ENCODE results near the gene MYO1D.

Gene MYO1D

GRCh38 chr17:32625971-32626370, 251.0 kb downstream of the MYO1D start:
- DNase-seq (ENCODE audit: low spot score) = no peak

GRCh38 chr17:32623196-32623595, 253.7 kb downstream of the MYO1D start:
- DNase-seq (ENCODE audit: low spot score) = no peak

- no peak for DNase-seq (ENCODE audit: low spot score)
Measured at GRCh38 chr17:32622540-32622939, 254.4 kb downstream of the MYO1D start.

GRCh38 chr17:32621612-32622312, 255.2 kb downstream of the MYO1D start:
- DNase-seq (ENCODE audit: low spot score) = no peak

DNA sequence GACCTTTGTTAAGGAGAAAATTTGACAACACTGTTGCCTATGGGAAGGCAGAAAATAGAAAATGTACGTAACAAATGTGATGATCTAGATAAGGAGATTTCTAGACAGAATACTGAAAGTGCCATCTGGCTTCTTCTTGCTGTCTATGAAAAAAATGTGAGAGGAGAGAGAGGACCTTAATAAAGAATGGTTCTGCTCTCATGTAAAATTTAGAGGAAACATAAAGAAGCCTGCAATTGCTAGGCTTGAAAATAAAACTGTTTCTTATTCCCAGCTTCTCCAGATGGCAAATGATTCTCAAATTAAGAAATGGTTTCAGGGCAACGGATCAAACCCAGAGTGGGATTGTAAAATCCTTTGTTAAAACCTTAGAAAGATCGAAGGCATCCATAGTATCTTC, 261.6 kb downstream of the MYO1D start:
- no peak for DNase-seq (ENCODE audit: low spot score)

- no peak for DNase-seq (ENCODE audit: low spot score)
Measured at GRCh38 chr17:32610943-32611342, 266.0 kb downstream of the MYO1D start.

GRCh38 chr17:32609884-32610650, 266.9 kb downstream of the MYO1D start:
- no peak for DNase-seq (ENCODE audit: low spot score)

- DNase-seq (ENCODE audit: low spot score) = no peak
Measured at GRCh38 chr17:32609085-32609484, 267.8 kb downstream of the MYO1D start.

DNA sequence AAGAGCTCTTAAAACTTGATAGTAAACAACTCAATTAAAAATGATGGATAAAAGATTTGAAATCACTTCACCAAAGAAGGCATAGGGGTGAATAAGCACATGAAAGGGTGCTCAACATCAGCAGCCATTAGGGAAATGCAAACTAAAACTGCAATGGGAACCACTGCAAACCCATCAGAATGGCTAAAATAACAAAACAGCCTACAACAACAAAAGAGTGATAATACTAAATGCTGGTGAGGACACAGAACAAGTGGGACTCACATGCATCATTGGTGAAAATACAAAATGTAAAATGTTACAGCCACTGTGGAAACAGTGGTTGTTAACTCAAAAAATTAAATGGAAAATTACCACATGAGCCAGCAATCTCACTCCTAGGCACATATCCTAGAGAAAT, 268.7 kb downstream of the MYO1D start:
- DNase-seq (ENCODE audit: low spot score) = no peak

- no peak for DNase-seq (ENCODE audit: low spot score)
Measured at GRCh38 chr17:32604966-32605365, 272.0 kb downstream of the MYO1D start.

DNA sequence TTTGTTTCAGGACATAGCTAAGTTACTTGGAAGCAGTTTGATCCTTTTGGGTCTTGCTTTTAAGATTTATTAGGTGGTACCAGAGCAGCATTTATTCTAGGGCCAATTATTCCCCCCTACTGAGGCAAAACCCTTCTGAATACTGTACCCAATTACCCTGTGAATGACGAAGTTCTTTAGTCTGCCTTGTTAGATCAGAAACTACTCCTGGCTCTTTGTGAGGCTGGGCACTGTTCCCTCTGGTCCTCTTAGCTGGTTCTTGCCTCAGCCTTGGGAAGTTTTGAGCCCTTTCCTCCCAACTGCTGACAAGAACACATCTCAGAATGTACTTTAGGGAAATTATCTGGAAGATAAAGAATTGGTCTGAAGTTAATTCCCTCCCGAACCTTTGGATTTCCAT, 274.5 kb downstream of the MYO1D start:
- DNase-seq (ENCODE audit: low spot score) = no peak

DNA sequence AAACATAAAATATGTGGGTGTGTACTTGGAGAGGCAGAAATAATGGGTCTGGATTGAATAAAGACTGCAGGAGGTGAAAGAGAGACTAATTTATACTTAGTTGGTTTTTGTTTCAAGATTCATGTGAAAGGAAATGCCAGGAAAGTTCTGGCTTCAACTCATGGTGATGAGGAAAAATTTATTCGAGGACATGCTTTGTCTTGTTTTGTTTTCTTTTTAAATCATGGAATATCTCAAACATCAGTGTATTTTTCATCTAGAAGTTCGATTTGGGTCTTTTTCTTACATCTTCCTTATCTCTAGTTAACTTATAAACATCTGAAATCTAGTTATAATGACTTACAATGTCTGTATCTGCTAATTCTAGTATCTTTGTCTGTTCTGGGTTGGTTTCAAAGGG, 275.1 kb downstream of the MYO1D start:
- no peak for DNase-seq (ENCODE audit: low spot score)

DNA sequence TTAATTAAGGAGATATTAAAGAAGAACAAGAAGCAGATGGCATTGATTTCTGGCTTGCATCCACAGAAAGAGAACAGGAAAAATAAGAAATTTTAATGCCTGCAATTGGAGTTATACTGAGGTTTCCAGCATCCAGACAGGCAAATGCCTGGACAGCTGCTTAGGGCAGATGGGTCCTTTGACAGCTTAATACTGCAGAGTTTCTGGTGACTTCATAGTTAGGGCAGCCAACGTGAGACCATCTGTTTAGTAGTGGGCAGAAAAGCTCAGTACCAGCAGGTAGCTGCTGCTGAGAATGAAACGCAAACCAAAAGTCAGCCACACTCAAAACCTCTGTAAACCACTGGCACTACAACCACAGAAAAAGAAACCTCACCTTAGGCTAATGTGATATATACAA, 280.3 kb downstream of the MYO1D start:
- no peak for DNase-seq (ENCODE audit: low spot score)

GRCh38 chr17:32596206-32596605, 280.7 kb downstream of the MYO1D start:
- DNase-seq (ENCODE audit: low spot score) = no peak

- no peak for DNase-seq (ENCODE audit: low spot score)
Measured at GRCh38 chr17:32593003-32593402, 283.9 kb downstream of the MYO1D start.

DNA sequence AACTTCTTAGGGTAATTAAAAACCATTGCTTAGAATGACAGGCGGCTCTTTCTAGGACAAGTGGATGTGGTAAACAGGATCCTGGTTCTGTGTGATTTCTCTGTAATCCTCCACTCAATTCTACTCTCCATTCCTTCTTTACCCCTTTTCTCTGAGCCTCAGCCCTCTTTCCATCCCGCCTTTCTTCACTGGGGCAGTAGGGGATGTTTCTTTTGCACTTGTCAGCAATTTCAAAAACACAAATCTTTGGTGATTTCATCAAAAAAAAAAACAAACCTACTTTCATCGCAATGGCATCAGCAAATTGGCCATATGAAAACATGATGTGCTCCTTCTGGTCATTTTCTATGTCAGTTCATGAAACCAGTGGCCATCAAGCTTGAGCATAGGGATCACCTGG, 285.5 kb downstream of the MYO1D start:
- no peak for DNase-seq (ENCODE audit: low spot score)

DNA sequence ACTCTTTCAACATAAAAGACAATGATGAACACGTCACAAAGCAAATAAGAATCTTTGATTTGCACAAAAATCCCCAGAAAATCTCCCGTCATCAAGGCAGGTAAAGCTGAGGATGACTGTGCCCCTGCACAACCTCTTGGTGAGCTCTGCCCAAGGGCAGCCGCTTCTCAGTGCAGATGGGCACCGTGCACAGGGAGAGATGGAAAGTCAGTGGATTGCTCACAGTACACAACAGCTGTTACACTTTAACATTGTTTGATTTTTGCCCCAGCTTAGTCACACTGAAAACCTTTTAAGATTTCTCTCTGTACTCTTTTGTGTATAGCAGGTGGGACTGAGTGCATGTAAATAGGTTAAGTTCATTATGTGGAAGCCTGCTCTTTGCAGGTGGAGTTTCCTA, 285.9 kb downstream of the MYO1D start:
- no peak for DNase-seq (ENCODE audit: low spot score)

- DNase-seq (ENCODE audit: low spot score) = peak; percentile 35
Measured at GRCh38 chr17:32588982-32589381, 287.9 kb downstream of the MYO1D start.

- no peak for DNase-seq (ENCODE audit: low spot score)
Measured at GRCh38 chr17:32588135-32588534, 288.8 kb downstream of the MYO1D start.

- DNase-seq (ENCODE audit: low spot score) = no peak
Measured at GRCh38 chr17:32586666-32587065, 290.3 kb downstream of the MYO1D start.

DNA sequence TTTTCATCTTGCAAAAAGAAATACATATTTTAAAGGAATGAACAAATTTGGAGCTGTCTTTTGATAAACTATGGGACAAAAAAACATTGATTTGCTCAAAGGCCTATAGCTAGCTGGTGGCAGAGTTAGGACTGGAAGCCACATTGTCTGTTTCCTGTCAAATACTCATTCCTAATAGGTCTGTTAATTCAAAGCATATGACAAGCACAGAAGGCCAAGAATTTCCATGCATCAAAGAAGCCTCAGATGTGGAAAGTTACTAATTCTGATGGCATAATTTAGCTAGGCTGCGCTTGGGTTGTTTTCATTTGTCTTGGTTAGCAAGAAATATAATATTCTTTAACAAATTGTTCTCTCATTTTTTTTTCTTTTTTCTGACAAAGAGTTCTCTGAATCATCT, 292.1 kb downstream of the MYO1D start:
- DNase-seq (ENCODE audit: low spot score) = no peak

- no peak for DNase-seq (ENCODE audit: low spot score)
Measured at GRCh38 chr17:32583053-32583452, 293.9 kb downstream of the MYO1D start.

DNA sequence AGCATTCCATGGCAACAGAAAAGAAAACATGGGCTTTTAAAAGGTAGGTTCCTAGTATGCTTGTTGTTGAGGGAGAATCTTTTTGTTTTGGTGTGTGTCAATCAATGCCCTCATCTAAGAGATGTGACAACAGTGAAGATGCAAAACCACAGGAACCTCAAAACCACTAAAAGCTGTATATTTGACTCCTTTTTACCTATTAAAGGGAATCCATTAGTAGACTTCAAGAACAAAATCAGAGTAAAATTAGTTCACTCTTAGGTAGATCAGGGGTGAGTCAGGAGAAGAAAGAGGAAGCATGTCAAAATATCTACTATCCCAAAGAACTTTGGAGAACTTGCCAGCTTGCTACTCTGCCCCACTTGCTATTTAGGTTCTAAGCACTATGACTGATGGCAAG, 301.1 kb downstream of the MYO1D start:
- DNase-seq (ENCODE audit: low spot score) = no peak

DNA sequence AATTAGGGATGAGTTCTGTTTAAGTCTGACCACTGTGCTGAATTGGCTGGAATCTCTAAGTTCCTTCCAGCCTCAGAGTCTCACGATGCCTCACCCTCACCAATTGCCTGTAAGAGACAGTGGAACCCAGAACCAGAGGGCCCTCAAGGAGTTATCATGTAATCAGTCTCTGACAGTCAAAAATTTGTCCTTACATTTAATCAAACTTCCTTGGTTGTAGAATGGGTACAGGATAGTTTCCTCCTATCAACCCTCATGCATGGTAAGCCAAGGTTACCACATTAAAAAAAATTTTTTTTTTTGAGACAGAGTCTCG, 306.9 kb downstream of the MYO1D start:
- no peak for DNase-seq (ENCODE audit: low spot score)
